IMR-90 (cell line): ENCODE measurements around the gene RHOC. TPM values are rescaled to one million over a fixed set of nuclear protein-coding genes. Genes with fewer than 3 reads are reported as not detected.

Source experiments
- ATAC-seq: fragments of 200-7000 bp; cut with Tn5 transposase; 2 replicates; pipeline ENCODE4 v1.9.1; 2020; ENCODE audit warnings: low read depth, mild to moderate bottlenecking, moderate library complexity
- BruUV-seq: library from RNA; stranded (reverse); fragments of 400-500 nt; replicated peaks from 2 replicates; lab custom pipeline; 2021; lab: Mats Ljungman, UMichigan
- CTCF ChIA-PET: fragments of 300-600 bp; formaldehyde crosslinking; extraction: SDS; loops from one replicate; lab custom pipeline; 2021; ENCODE audit warnings: antibody characterized with exemption; lab: Yijun Ruan, JAX
- POLR2A ChIA-PET: fragments of 300-600 bp; sonication (Branson Sonifier 250); formaldehyde crosslinking; loops from one replicate; lab custom pipeline; 2022; ENCODE audit warnings: antibody characterized with exemption; ENCODE audit not compliant: unreplicated experiment; lab: Charles Lee
- DNase-seq: peaks from one replicate; pipeline ENCODE4 v3.0.0; 2013
- H2AFZ ChIP-seq: replicated peaks from 2 replicates; pipeline ENCODE3; 2013; ENCODE audit warnings: low read length, mild to moderate bottlenecking; ENCODE audit not compliant: poor library complexity
- H2AK5ac ChIP-seq: 2 replicates; pipeline ENCODE4 v1.6.1; 2013; ENCODE audit warnings: low read depth, low read length, inconsistent platforms
- H2AK9ac ChIP-seq: replicated peaks from 2 replicates; pipeline ENCODE3; 2013; ENCODE audit warnings: mild to moderate bottlenecking, low read depth, low read length, moderate library complexity; ENCODE audit not compliant: poor library complexity
- H2BK120ac ChIP-seq: 2 replicates; pipeline ENCODE4 v1.6.1; 2013; ENCODE audit warnings: low read depth, low read length, inconsistent platforms
- H2BK15ac ChIP-seq: 3 replicates; pipeline ENCODE4 v1.6.1; 2013; ENCODE audit warnings: low read depth, low read length, inconsistent platforms
- H2BK20ac ChIP-seq: 2 replicates; pipeline ENCODE4 v1.6.1; 2013; ENCODE audit warnings: low read depth, mild to moderate bottlenecking, inconsistent platforms, low read length, moderate library complexity
- H2BK5ac ChIP-seq: 2 replicates; pipeline ENCODE4 v1.6.1; 2013; ENCODE audit warnings: mild to moderate bottlenecking, low read depth, low read length, inconsistent platforms; ENCODE audit not compliant: poor library complexity, severe bottlenecking
- H3K14ac ChIP-seq: replicated peaks from 2 replicates; pipeline ENCODE4 v1.6.1; 2013; ENCODE audit warnings: low read depth, low read length, inconsistent platforms
- H3K18ac ChIP-seq: 2 replicates; pipeline ENCODE4 v1.6.1; 2013; ENCODE audit warnings: low read depth, low read length, control low read depth
- H3K23ac ChIP-seq: 2 replicates; pipeline ENCODE4 v1.6.1; 2013; ENCODE audit warnings: low read depth, low read length, inconsistent platforms
- H3K27ac ChIP-seq: 2 replicates; pipeline ENCODE4 v1.5.1; 2013; ENCODE audit warnings: mild to moderate bottlenecking, control low read depth, low read length; ENCODE audit not compliant: insufficient read depth
- H3K27me3 ChIP-seq: 2 replicates; pipeline ENCODE4 v1.6.1; 2013; ENCODE audit warnings: low read length; ENCODE audit not compliant: control insufficient read depth, insufficient read depth
- H3K36me3 ChIP-seq: 2 replicates; pipeline ENCODE4 v1.6.1; 2013; ENCODE audit warnings: low read length, mixed read lengths; ENCODE audit not compliant: control insufficient read depth, insufficient read depth
- H3K4ac ChIP-seq: 2 replicates; pipeline ENCODE4 v1.6.1; 2013; ENCODE audit warnings: low read depth, low read length, inconsistent platforms
- H3K4me1 ChIP-seq: 2 replicates; pipeline ENCODE4 v1.6.1; 2013; ENCODE audit warnings: low read length, mixed read lengths; ENCODE audit not compliant: control insufficient read depth, insufficient read depth
- H3K4me2 ChIP-seq: 2 replicates; pipeline ENCODE4 v1.6.1; 2013; ENCODE audit warnings: low read depth, mild to moderate bottlenecking, control low read depth, low read length, moderate library complexity
- H3K4me3 ChIP-seq: 2 replicates; pipeline ENCODE4 v1.5.1; 2013; ENCODE audit warnings: low read depth, mild to moderate bottlenecking, control low read depth, low read length, moderate library complexity; ENCODE audit not compliant: insufficient read depth
- H3K56ac ChIP-seq: 2 replicates; pipeline ENCODE4 v1.6.1; 2013; ENCODE audit warnings: low read length, inconsistent platforms; ENCODE audit not compliant: insufficient read depth; ENCODE audit errors: extremely low read depth
- H3K79me1 ChIP-seq, 2 experiments: 2 replicates each; pipeline ENCODE4 v1.6.1; 2013; ENCODE audit warnings: low read length in 2 of 2, inconsistent platforms in 1 of 2, low read depth in 1 of 2
- H3K9ac ChIP-seq: 2 replicates; pipeline ENCODE4 v1.6.1; 2013; ENCODE audit warnings: low read depth, low read length, control low read depth
- H3K9me1 ChIP-seq: 2 replicates; pipeline ENCODE4 v1.6.1; 2013; ENCODE audit warnings: low read length, inconsistent platforms; ENCODE audit not compliant: insufficient read depth
- H3K9me3 ChIP-seq: 2 replicates; pipeline ENCODE4 v1.6.1; 2013; ENCODE audit warnings: low read length; ENCODE audit not compliant: control insufficient read depth, insufficient read depth
- H4K20me1 ChIP-seq: 2 replicates; pipeline ENCODE4 v1.6.1; 2013; ENCODE audit warnings: low read length, inconsistent platforms; ENCODE audit not compliant: insufficient read depth
- H4K5ac ChIP-seq: 2 replicates; pipeline ENCODE4 v1.6.1; 2013; ENCODE audit warnings: mild to moderate bottlenecking, low read depth, low read length, control low read depth
- H4K8ac ChIP-seq, 2 experiments: 2 replicates each; pipeline ENCODE4 v1.6.1; 2013; ENCODE audit warnings: low read depth in 2 of 2, low read length in 2 of 2, control low read depth in 1 of 2, inconsistent platforms in 1 of 2
- H4K91ac ChIP-seq: 2 replicates; pipeline ENCODE4 v1.6.1; 2013; ENCODE audit warnings: low read depth, low read length, inconsistent platforms; ENCODE audit not compliant: insufficient read depth
- CHD1 ChIP-seq: IDR thresholded peaks from 2 replicates; pipeline ENCODE4 v1.6.1; 2012; ENCODE audit warnings: low read depth, low read length, improper control_type of control experiment
- FOS ChIP-seq: fragments of 150-350 bp; IDR thresholded peaks from 2 replicates; pipeline ENCODE4 v1.6.1; 2016; ENCODE audit warnings: low read depth, low read length
- MAFK ChIP-seq: IDR thresholded peaks from 2 replicates; pipeline ENCODE4 v1.6.1; 2012; ENCODE audit warnings: low read depth, low read length, improper control_type of control experiment
- MAZ ChIP-seq: IDR thresholded peaks from 2 replicates; pipeline ENCODE4 v1.6.1; 2012; ENCODE audit warnings: low read depth, mild to moderate bottlenecking, low read length, improper control_type of control experiment, moderate library complexity, borderline replicate concordance
- NFE2L2 ChIP-seq: fragments of 150-350 bp; IDR thresholded peaks from 2 replicates; pipeline ENCODE4 v1.6.1; 2016; ENCODE audit warnings: low read depth, mild to moderate bottlenecking, low read length
- RAD21 ChIP-seq: IDR thresholded peaks from 2 replicates; pipeline ENCODE4 v1.6.1; 2012; ENCODE audit warnings: low read length, improper control_type of control experiment
- RCOR1 ChIP-seq: IDR thresholded peaks from 2 replicates; pipeline ENCODE4 v1.6.1; 2012; ENCODE audit warnings: mild to moderate bottlenecking, low read length, improper control_type of control experiment; ENCODE audit not compliant: insufficient replicate concordance
- RFX5 ChIP-seq: IDR thresholded peaks from 2 replicates; pipeline ENCODE4 v1.8.0; 2012; ENCODE audit warnings: low read depth, mild to moderate bottlenecking, low read length, moderate library complexity
- SMC3 ChIP-seq: fragments of 150-350 bp; IDR thresholded peaks from 2 replicates; pipeline ENCODE4 v1.6.1; 2016; ENCODE audit warnings: low read depth, mild to moderate bottlenecking, antibody characterized with exemption, low read length, moderate library complexity
- WGBS, 2 experiments: methylation state at CpG; one replicate each; pipeline versions ENCODE4 v1.1.5 to v1.1.7; 2013; ENCODE audit warnings: missing lambda C conversion rate in 2 of 2; ENCODE audit not compliant: insufficient read length in 1 of 2; ENCODE audit errors: extremely low coverage in 2 of 2; 5-methylcytosine and 5-hydroxymethylcytosine counted together
- dilution Hi-C: fragments of 300-500 bp; cut with HindIII; formaldehyde crosslinking; loops from one replicate; pipeline ENCODE4 v1.14.3; 2018; ENCODE audit warnings: low sequenced_read_pairs; ENCODE audit not compliant: unreplicated experiment
- in situ Hi-C: fragments of 300-500 bp; cut with MboI; formaldehyde crosslinking; loops from 3 replicates; pipeline ENCODE4 v1.14.3; 2019; ENCODE audit warnings: low sequenced_read_pairs, inconsistent platforms, mixed read lengths
- intact Hi-C: fragments of 100-400 bp; cut with micrococcal nuclease; formaldehyde crosslinking; loops from 2 replicates; pipeline ENCODE4 v1.10.0; 2022
- polyA plus RNA-seq, 3 experiments: library from polyadenylated mRNA; depleted of rRNA; stranded (reverse); fragments of >200 nt; gene quantifications; 2 replicates each; pipeline ENCODE4 v1.2.3, GENCODE V29; 2012; ENCODE audit warnings: low replicate concordance in 1 of 3
- total RNA-seq: library from RNA; depleted of rRNA; stranded (reverse); fragments of >200 nt; gene quantifications from 2 replicates; pipeline ENCODE4 v1.2.3, GENCODE V29; 2012
- TF ChIP-seq, protein P1 (sequence below): conservative IDR thresholded peaks from 2 replicates; pipeline ENCODE4 v1.5.1; 2012; ENCODE audit warnings: mild to moderate bottlenecking, low read depth, low read length, improper control_type of control experiment
- TF ChIP-seq, protein P2 (sequence below): fragments of 150-350 bp; IDR thresholded peaks from 2 replicates; pipeline ENCODE4 v1.6.1; 2017; ENCODE audit warnings: mild to moderate bottlenecking, antibody characterized with exemption, low read length, low read depth

The RHOC gene
- total and polyA plus RNA-seq, 2 of the 4 experiments (the other 2 are of a cell fraction), result 764 to 839 TPM

DNA sequence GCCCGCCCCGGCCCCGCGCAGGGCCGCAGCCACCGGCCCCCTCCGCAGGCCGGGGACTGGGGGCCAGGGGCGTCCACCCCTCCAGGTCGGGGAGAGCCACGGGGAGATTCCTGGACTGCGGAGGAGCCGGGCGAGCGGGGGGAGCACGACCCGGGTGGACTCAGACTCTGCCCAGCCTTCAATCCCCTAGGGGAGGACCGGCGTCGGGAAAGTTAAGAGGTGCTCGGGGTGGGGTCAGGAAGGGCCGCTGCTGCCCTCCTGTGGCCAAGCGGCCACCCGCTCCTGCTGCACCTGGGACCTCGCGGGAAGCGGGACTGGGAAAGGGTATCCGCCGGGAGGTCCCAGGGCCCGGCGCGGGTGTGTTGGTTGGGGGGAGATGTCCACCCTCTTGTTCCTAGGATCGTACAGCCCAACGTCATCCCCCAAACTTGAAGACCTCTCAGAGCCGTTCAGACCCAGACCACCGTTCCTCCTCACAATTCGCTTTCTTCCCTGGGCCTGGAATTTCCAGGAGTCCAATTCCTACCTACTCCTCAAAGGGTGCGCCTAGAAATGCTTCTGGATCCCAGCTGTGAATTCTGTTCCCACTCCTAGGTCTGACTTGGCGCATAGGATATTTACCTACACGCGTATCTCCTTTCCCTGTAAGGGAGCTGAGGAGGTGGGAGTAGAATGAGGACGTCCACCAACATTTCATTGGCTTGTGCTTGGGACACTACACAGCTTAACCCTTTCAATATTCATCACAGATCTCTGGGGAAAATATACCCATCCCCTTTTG, 484 bp upstream of the RHOC start:
- ChIA-PET CTCF (interaction anchor here (0.7 to 2.1 kb wide), 4 partner anchors 33 to 319 kb away, joined by 3 to 8 read pairs (median 4); partner anchors contain the start of gene MOV10), POLR2A (interaction anchor here (0.6 kb wide), 1 partner anchor 31 kb away, joined by 3 read pairs; no protein-coding TSS in a partner anchor)
- peak overlapping the region; percentile 15; the same call in 1 of the 2 replicates for H4K5ac ChIP-seq
- H4K8ac ChIP-seq, result peak overlapping the region; percentile 65 to 78; a peak in 3 of 4 replicates
- H3K56ac ChIP-seq, result peak overlapping the region; percentile 41; the same call in 1 of the 2 replicates
- peak overlapping the region; percentile 79 for H3K4me2 ChIP-seq
- peak overlapping the region; percentile 71 for H3K9ac ChIP-seq
- H4K20me1 ChIP-seq, result peaks cover 33% of the 10 kb centered on the region
- peak overlapping the region; percentile 85 for H2BK5ac ChIP-seq
- peak overlapping the region; percentile 84 for H3K4me3 ChIP-seq
- dilution Hi-C loops, result no loop called here
- peak overlapping the region; percentile 79 for H3K4ac ChIP-seq
- ATAC-seq, result peak; percentile 75
- H3K4me1 ChIP-seq, result peaks cover 13% of the 10 kb centered on the region
- intact Hi-C loops, result loop anchor here (1.0 to 10.0 kb wide), 5 partner anchors 88 to 316 kb away; partner anchors contain the start of genes CAPZA1 and ST7L
- H3K9me1 ChIP-seq, result peaks cover 7% of the 10 kb centered on the region; the same call in 1 of the 2 replicates
- peak overlapping the region; percentile 13 for H3K23ac ChIP-seq
- no TSS peak for BruUV-seq
- H3K27ac ChIP-seq, result peak overlapping the region; percentile 81
- H2BK15ac ChIP-seq, result no peak overlapping the region; the same call in 2 of the 3 replicates
- H2BK20ac ChIP-seq, result no peak overlapping the region
- peak overlapping the region; percentile 7 for H2AK9ac ChIP-seq
- peaks cover 10% of the 10 kb centered on the region for H3K36me3 ChIP-seq
- H2AK5ac ChIP-seq, result peak overlapping the region; percentile 44; the same call in 1 of the 2 replicates
- WGBS, 2 experiments, result 6% methylated on average over 12 of the region's 42 CpGs; no CpG with 5 or more reads in 1 of the 2 experiments
- peak overlapping the region; percentile 75 for H4K91ac ChIP-seq
- H3K79me1 ChIP-seq, result peaks cover 4 to 38% of the 10 kb centered on the region in 2 experiments; a peak in 3 of 4 replicates
- H2BK120ac ChIP-seq, result peak overlapping the region; percentile 87
- no peak overlapping the region for H3K18ac ChIP-seq
- DNase-seq, result peak; percentile 85
- in situ Hi-C loops, result loop anchor here (5.0 to 25.0 kb wide), 3 partner anchors 203 to 980 kb away; partner anchors contain the start of gene WNT2B
- H3K14ac ChIP-seq, result peak overlapping the region; percentile 65; the same call in 1 of the 2 replicates
- no peaks in the 10 kb centered on the region; the same call in 1 of the 2 replicates for H3K27me3 ChIP-seq
- peak; percentile 85 for TF ChIP-seq RAD21
- TF ChIP-seq, protein P1, sequence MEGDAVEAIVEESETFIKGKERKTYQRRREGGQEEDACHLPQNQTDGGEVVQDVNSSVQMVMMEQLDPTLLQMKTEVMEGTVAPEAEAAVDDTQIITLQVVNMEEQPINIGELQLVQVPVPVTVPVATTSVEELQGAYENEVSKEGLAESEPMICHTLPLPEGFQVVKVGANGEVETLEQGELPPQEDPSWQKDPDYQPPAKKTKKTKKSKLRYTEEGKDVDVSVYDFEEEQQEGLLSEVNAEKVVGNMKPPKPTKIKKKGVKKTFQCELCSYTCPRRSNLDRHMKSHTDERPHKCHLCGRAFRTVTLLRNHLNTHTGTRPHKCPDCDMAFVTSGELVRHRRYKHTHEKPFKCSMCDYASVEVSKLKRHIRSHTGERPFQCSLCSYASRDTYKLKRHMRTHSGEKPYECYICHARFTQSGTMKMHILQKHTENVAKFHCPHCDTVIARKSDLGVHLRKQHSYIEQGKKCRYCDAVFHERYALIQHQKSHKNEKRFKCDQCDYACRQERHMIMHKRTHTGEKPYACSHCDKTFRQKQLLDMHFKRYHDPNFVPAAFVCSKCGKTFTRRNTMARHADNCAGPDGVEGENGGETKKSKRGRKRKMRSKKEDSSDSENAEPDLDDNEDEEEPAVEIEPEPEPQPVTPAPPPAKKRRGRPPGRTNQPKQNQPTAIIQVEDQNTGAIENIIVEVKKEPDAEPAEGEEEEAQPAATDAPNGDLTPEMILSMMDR, result peak; percentile 93
- TF ChIP-seq MAFK, result no peak
- TF ChIP-seq RFX5, result no peak
- peak; percentile 52; the same call in 1 of the 2 replicates for TF ChIP-seq MAZ
- TF ChIP-seq, protein P2, sequence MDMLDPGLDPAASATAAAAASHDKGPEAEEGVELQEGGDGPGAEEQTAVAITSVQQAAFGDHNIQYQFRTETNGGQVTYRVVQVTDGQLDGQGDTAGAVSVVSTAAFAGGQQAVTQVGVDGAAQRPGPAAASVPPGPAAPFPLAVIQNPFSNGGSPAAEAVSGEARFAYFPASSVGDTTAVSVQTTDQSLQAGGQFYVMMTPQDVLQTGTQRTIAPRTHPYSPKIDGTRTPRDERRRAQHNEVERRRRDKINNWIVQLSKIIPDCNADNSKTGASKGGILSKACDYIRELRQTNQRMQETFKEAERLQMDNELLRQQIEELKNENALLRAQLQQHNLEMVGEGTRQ, result no peak
- no peak for TF ChIP-seq CHD1
- TF ChIP-seq SMC3, result peak; percentile 75
- TF ChIP-seq NFE2L2, result no peak
- no peak for TF ChIP-seq FOS
- TF ChIP-seq RCOR1, result no peak
- no peaks in the 10 kb centered on the region for H3K9me3 ChIP-seq
- H2AFZ ChIP-seq, result peak overlapping the region; percentile 97
